Common myeloid progenitor, CD34-positive (primary cell): Measurements from ENCODE around the gene SERINC5.

Experiments used
- CTCF ChIA-PET: fragments of 350-600 bp; sonication (Branson Sonifier 250); formaldehyde crosslinking; loops from one replicate; lab custom pipeline; 2021; ENCODE audit warnings: antibody characterized with exemption; lab: Charles Lee
- POLR2A ChIA-PET: fragments of 350-600 bp; sonication (Branson Sonifier 250); formaldehyde crosslinking; loops from one replicate; lab custom pipeline; 2021; ENCODE audit warnings: antibody characterized with exemption; lab: Charles Lee
- DNase-seq, 3 donors: peaks; one replicate each; pipeline versions ENCODE4 v3.0.0 to v3.0.0-alpha.2; 2013
- H3K27ac ChIP-seq, 2 experiments: 1 replicate in 1 of 2; 2 replicates in 1 of 2; pipeline ENCODE4 v1.7.0; 2013; ENCODE audit warnings: inconsistent platforms in 2 of 2, low read length in 2 of 2, mild to moderate bottlenecking in 2 of 2, low read depth in 1 of 2, moderate library complexity in 1 of 2; ENCODE audit not compliant: severe bottlenecking in 2 of 2, insufficient read depth in 1 of 2, poor library complexity in 1 of 2
- H3K27me3 ChIP-seq, 5 experiments: replicated peaks in 2 of 5; 1 replicate in 3 of 5; 2 replicates in 2 of 5; pipeline versions ENCODE4 v1.6.1 to v1.7.0; 2013; ENCODE audit warnings: low read length in 4 of 5, mild to moderate bottlenecking in 2 of 5, moderate library complexity in 2 of 5, inconsistent platforms in 1 of 5; ENCODE audit not compliant: insufficient read depth in 5 of 5, control insufficient read depth in 4 of 5
- H3K36me3 ChIP-seq, 4 experiments: 1 replicate in 2 of 4; 2 replicates in 2 of 4; pipeline versions ENCODE4 v1.6.1 to v1.7.0; 2013; ENCODE audit warnings: low read length in 3 of 4, control low read depth in 1 of 4, mild to moderate bottlenecking in 1 of 4; ENCODE audit not compliant: control insufficient read depth in 4 of 4, insufficient read depth in 4 of 4
- H3K4me1 ChIP-seq, 4 experiments: 1 replicate in 3 of 4; 2 replicates in 1 of 4; pipeline versions ENCODE4 v1.6.1 to v1.7.1; 2013; ENCODE audit warnings: low read length in 3 of 4, mild to moderate bottlenecking in 3 of 4, control low read depth in 1 of 4, inconsistent platforms in 1 of 4, moderate library complexity in 1 of 4; ENCODE audit not compliant: control insufficient read depth in 4 of 4, insufficient read depth in 4 of 4; ENCODE audit errors: control extremely low read depth in 1 of 4
- H3K4me3 ChIP-seq, 7 experiments: 1 replicate in 4 of 7; 2 replicates in 3 of 7; pipeline versions ENCODE4 v1.5.1 to v1.7.0; 2013; ENCODE audit warnings: mild to moderate bottlenecking in 7 of 7, low read length in 6 of 7, moderate library complexity in 6 of 7, inconsistent platforms in 2 of 7, low read depth in 2 of 7, control low read depth in 1 of 7; ENCODE audit not compliant: insufficient read depth in 4 of 7, control insufficient read depth in 1 of 7; ENCODE audit errors: extremely low read depth in 1 of 7
- H3K9me3 ChIP-seq, 5 experiments: 1 replicate in 4 of 5; 2 replicates in 1 of 5; pipeline versions ENCODE4 v1.6.1 to v1.7.1; 2013; ENCODE audit warnings: low read length in 4 of 5, mild to moderate bottlenecking in 2 of 5, inconsistent platforms in 1 of 5, low read depth in 1 of 5, moderate library complexity in 1 of 5; ENCODE audit not compliant: control insufficient read depth in 4 of 5, insufficient read depth in 2 of 5; ENCODE audit errors: control extremely low read depth in 1 of 5
- WGBS: methylation state at CpG from one replicate; pipeline ENCODE4 v1.1.5; 2013; ENCODE audit not compliant: insufficient coverage; 5-methylcytosine and 5-hydroxymethylcytosine counted together

Gene SERINC5

DNA sequence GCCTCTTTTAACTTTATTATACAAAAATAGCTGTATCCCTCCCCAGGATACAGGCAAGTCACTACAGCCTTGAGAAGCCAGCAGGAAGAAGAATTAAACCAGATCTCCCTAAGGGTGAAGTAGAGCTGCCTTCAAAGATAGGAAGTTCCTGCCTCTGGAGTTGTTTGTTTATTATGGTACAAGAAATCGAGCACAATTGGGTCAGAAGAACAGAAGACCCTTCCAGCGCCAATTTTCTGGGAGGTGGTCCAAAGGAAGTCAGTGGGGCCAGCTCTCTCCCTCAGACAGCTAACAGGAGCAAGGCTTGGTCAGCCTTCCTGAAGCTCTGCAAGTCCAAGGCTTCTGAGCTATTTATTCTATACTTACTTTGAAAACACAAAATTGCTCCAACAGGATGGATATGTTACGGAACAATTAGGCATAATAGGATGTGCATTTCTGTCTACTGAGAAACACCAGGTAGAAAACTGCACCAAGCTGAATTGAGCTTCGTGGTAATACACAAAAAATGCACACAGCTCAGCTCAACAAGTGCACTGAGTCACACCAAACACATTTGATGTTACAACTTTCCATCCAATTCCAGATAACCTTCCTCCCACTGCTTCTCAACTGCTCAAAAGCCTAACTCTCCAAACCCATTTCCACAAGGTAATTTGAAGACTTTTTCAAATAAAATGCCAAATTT lies 16.0 kb downstream of the SERINC5 start:
- Histone ChIP-seq H3K4me1 (peaks cover 13 to 26% (median 20%) of the 10 kb centered on the region in 4 experiments), H3K9me3 (peaks cover 2 to 21% (median 9%) of the 10 kb centered on the region in 5 experiments), H3K36me3 (peaks cover 0 to 12% (median 5%) of the 10 kb centered on the region in 4 experiments), H3K27ac (no peak overlapping the region), H3K4me3 (no peak overlapping the region), H3K27me3 (no peaks in the 10 kb centered on the region)
- POLR2A ChIA-PET: no interaction called here
- CTCF ChIA-PET: interaction anchor here (1.3 kb wide), 1 partner anchor 15 kb away, joined by 4 read pairs; no protein-coding TSS in a partner anchor
- 92% methylated on average over 3 of the region's 4 CpGs for WGBS
- DNase-seq: no peak

DNA sequence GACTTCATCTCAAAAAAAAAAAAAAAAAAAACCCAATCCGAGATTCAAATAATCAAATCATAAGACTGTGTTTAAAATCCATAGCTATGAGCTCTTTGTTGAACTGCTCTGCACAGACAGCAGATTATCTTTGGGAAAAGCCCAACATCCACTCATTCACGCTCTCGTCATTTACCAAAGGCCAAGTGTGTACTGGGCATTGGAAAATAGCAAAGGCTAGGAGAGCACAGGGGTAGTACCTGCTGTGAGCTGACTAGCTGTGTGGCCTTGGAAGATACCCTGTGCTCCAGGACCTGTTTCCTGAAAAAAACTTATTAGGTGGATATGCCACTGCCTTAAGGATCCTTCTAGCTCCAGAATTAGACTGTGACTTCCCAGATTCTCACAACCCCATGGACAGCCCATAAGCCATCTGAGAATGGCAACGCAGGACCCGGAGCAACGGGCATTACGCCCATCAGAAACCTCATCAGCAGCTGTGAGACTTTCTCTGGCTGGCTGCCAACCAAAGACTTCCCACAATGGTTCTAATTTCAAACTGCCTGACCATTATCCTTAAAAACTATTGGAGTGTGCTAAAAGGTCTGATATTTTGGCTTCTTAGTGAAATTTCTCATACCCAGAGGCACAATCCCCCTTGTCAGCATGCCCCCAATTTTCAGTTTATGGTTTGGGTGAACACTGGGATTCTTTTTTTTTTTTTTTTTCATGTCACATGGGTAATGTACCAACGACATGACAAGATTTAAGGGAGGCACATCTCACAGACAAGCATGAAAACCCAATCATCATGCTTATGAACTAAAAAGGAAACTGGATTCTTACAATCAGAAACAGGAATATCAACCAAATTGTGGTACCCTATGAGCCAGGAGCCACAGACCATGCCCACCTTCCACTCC lies 16.8 kb downstream of the SERINC5 start:
- peak in 2 of 3 donors; percentile 31 to 69 for DNase-seq
- Histone ChIP-seq H3K9me3 (peaks cover 2 to 21% (median 9%) of the 10 kb centered on the region in 5 experiments), H3K4me1 (peaks cover 13 to 26% (median 20%) of the 10 kb centered on the region in 4 experiments), H3K4me3 (peak overlapping the region in 1 of 7 experiments; percentile 45), H3K27ac (no peak overlapping the region), H3K36me3 (peaks cover 0 to 12% (median 5%) of the 10 kb centered on the region in 4 experiments), H3K27me3 (no peaks in the 10 kb centered on the region)
- WGBS: 63% methylated on average over 3 of the region's 8 CpGs
- ChIA-PET CTCF (interaction anchor here (0.8 to 1.3 kb wide), 5 partner anchors 16 to 35 kb away, joined by 3 to 4 read pairs (median 3); no protein-coding TSS in a partner anchor), POLR2A (interaction anchor here (1.1 kb wide), 1 partner anchor 19 kb away, joined by 9 read pairs; no protein-coding TSS in a partner anchor)

DNA sequence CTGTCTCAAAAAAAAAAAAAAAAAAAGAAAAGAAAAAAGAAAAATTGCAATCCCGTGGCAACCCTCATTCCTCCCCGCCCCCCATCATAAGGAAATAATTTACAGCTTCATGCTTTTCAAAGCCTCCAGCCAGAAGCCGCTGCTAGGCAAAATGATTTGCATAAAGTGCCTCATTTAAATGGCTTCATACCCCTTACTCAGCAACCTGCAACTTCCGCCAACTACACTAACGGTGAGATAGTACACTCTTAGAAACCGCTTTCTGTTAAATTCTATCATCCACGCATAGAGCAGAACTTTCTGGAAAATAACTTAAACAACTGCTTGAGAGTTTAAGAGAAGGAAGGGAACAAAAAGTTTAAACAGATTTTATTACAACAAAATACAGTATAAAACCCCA lies 17.8 kb downstream of the SERINC5 start:
- WGBS: 80% methylated on average over 2 of the region's 7 CpGs
- Histone ChIP-seq H3K9me3 (peaks cover 2 to 12% (median 9%) of the 10 kb centered on the region in 5 experiments), H3K36me3 (peaks cover 0 to 12% (median 5%) of the 10 kb centered on the region in 4 experiments), H3K27me3 (no peaks in the 10 kb centered on the region), H3K27ac (no peak overlapping the region), H3K4me3 (no peak overlapping the region), H3K4me1 (peaks cover 13 to 26% (median 20%) of the 10 kb centered on the region in 4 experiments)
- ChIA-PET POLR2A (interaction anchor here (0.6 to 1.1 kb wide), 2 partner anchors 18 to 630 kb away, joined by 3 to 9 read pairs; no protein-coding TSS in a partner anchor), CTCF (interaction anchor here (0.7 to 1.3 kb wide), 4 partner anchors 20 to 35 kb away, joined by 3 to 4 read pairs (median 3); no protein-coding TSS in a partner anchor)
- peak in 1 of 3 donors; percentile 41 for DNase-seq

DNA sequence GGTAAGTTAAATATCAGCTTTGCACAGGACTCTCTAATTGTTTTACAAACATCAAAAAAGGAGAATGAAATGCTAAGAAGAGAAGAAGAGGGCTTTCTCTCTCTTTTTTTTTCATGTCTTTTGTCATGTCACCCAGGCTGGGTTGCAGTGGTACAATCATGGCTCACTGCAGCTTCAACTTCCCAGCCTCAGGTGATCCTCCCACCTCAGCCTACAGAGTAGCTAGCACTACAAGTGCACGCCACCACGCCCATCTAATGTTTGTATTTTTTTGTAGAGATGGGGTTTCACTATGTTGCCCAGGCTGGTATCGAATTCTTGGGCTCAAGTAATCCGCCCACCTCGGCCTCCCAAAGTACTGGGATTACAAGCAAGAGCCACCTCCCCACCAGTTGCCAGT lies 18.6 kb downstream of the SERINC5 start:
- H3K27ac ChIP-seq: no peak overlapping the region
- peaks cover 13 to 26% (median 20%) of the 10 kb centered on the region in 4 experiments for H3K4me1 ChIP-seq
- no peaks in the 10 kb centered on the region for H3K27me3 ChIP-seq
- peaks cover 2 to 8% (median 4%) of the 10 kb centered on the region in 5 experiments for H3K9me3 ChIP-seq
- no CpG with 5 or more reads among the region's 5 CpGs for WGBS
- H3K36me3 ChIP-seq: peaks cover 0 to 12% (median 3%) of the 10 kb centered on the region in 4 experiments
- no peak for DNase-seq
- CTCF ChIA-PET: interaction anchor here (0.7 kb wide), 1 partner anchor 30 kb away, joined by 3 read pairs; no protein-coding TSS in a partner anchor
- POLR2A ChIA-PET: no interaction called here
- no peak overlapping the region for H3K4me3 ChIP-seq

DNA sequence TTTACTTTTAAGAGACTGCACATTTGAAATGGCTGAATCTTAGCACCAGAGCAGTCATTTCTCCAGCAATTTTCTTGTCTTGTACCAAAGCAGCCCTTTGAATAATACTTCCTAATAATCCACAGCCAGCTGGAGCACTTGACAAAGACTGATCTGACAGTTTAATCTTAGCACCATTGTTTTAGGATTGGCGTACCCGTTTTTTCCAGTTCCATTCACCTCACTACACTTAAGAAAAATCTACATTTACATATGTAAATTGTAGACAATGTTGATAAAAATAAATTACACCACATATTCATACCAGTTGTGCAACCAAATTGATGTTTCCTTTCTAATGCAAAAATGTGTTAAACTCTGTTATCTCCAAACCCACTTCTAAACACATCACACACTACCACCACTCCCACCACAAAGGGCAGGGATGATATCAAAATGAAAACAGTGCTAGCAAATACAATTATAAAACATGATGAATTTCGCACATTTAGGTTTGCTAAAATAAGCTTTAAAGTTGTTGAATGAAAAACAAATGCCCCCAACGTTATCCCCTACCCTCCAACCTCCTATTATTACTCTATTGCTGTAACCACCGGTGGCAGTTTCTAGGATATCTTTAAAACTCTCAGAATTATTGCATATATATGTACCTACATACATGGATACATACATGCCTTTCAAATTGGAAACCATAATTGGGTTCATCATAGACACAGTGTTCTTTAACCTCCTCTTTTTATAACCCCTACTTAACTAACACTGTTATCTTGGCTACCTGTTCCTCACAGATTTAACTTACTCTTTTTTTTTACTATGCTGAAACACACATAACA lies 21.5 kb downstream of the SERINC5 start:
- peaks cover 4 to 11% (median 9%) of the 10 kb centered on the region in 4 experiments for H3K4me1 ChIP-seq
- no peaks in the 10 kb centered on the region for H3K27me3 ChIP-seq
- H3K36me3 ChIP-seq: no peaks in the 10 kb centered on the region
- DNase-seq: peak in 2 of 3 donors; percentile 49 to 64
- WGBS: no CpG with 5 or more reads among the region's 5 CpGs
- H3K9me3 ChIP-seq: peaks cover 0 to 2% (median 0%) of the 10 kb centered on the region in 5 experiments
- no peak overlapping the region for H3K27ac ChIP-seq
- POLR2A ChIA-PET: no interaction called here
- no peak overlapping the region for H3K4me3 ChIP-seq
- CTCF ChIA-PET: interaction anchor here (0.7 kb wide), 1 partner anchor 18 kb away, joined by 3 read pairs; no protein-coding TSS in a partner anchor

DNA sequence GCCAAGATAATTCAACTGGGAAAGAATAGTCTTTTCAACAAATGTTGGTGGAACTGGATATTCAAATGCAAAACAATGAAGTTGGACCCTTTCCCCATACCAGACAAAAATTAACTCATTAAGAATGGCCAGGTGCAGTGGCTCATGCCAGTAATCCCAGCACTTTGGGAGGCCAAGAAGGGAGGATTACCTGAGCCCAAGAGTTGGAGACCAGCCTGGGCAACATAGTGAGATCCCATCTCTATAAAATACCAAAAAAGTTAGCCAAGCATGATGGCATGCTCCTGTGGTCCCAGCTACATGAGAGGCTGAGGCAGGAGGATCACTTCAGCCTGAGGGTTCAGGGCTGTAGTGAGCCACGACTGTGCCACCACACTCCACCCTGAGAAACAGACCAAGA lies 24.2 kb downstream of the SERINC5 start:
- WGBS: 100% methylated on average over 1 of the region's 1 CpG
- CTCF ChIA-PET: no interaction called here

More for the DNA sequence above, 24.2 kb downstream of the SERINC5 start:
- POLR2A ChIA-PET: interaction anchor here (0.6 kb wide), 1 partner anchor 35 kb away, joined by 4 read pairs; no protein-coding TSS in a partner anchor
- H3K4me3 ChIP-seq: no peak overlapping the region
- no peak overlapping the region for H3K27ac ChIP-seq
- no peaks in the 10 kb centered on the region for H3K36me3 ChIP-seq
- no peaks in the 10 kb centered on the region for H3K27me3 ChIP-seq
- no peak for DNase-seq
- H3K9me3 ChIP-seq: peaks cover 0 to 2% (median 0%) of the 10 kb centered on the region in 5 experiments
- no peaks in the 10 kb centered on the region for H3K4me1 ChIP-seq
